ENCODE data around the gene BCL2L12.

DNA sequence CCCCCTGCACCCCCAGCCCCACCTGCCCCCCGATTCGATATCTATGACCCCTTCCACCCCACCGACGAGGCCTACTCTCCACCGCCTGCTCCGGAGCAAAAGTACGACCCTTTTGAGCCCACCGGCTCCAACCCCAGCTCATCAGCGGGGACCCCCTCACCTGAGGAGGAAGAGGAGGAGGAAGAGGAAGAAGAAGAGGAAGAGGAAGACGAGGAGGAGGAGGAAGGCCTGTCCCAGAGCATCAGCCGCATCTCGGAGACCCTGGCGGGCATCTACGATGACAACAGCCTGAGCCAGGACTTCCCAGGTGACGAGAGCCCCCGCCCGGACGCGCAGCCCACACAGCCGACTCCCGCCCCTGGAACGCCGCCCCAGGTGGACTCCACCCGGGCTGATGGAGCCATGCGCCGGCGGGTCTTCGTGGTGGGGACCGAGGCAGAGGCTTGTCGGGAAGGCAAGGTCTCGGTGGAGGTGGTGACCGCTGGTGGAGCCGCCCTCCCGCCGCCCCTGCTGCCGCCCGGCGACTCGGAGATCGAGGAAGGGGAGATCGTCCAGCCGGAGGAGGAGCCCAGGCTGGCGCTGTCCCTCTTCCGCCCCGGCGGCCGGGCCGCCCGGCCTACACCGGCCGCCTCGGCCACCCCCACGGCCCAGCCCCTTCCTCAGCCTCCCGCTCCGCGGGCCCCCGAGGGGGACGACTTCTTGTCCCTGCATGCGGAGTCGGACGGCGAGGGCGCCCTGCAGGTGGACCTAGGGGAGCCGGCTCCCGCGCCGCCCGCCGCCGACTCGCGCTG is 14.5 kb upstream of the BCL2L12 start:
- TF ChIP-seq, protein P1, sequence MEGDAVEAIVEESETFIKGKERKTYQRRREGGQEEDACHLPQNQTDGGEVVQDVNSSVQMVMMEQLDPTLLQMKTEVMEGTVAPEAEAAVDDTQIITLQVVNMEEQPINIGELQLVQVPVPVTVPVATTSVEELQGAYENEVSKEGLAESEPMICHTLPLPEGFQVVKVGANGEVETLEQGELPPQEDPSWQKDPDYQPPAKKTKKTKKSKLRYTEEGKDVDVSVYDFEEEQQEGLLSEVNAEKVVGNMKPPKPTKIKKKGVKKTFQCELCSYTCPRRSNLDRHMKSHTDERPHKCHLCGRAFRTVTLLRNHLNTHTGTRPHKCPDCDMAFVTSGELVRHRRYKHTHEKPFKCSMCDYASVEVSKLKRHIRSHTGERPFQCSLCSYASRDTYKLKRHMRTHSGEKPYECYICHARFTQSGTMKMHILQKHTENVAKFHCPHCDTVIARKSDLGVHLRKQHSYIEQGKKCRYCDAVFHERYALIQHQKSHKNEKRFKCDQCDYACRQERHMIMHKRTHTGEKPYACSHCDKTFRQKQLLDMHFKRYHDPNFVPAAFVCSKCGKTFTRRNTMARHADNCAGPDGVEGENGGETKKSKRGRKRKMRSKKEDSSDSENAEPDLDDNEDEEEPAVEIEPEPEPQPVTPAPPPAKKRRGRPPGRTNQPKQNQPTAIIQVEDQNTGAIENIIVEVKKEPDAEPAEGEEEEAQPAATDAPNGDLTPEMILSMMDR (IDR thresholded peaks at IDR 0.05 in 8 of 11, conservative IDR thresholded peaks at IDR 0.05 in 3 of 11) = no peak
- TF ChIP-seq POLR2AphosphoS5 (IDR thresholded peaks at IDR 0.05) = peak in 2 of 3 donors; percentile 4 to 53

All from spleen (tissue), 7 donors.